GM23338 (cell line): ENCODE data around the gene PRPF39. TPM values are rescaled to one million over a fixed set of nuclear protein-coding genes. Genes with fewer than 3 reads are reported as not detected.

Experiments
- ATAC-seq: fragments of 200-7000 bp; cut with Tn5 transposase; 3 replicates; pipeline ENCODE4 v1.9.1; 2020
- DNase-seq: peaks from one replicate; pipeline ENCODE4 v3.0.0-alpha.2; 2015; ENCODE audit warnings: low spot score
- H2AFZ ChIP-seq: fragments of 200-600 bp; sonication (generic); 2 replicates; pipeline ENCODE4 v1.8.0; 2016; ENCODE audit warnings: antibody characterized with exemption, mild to moderate bottlenecking, moderate library complexity
- H3F3A ChIP-seq: fragments of 200-600 bp; sonication (generic); replicated peaks from 2 replicates; pipeline ENCODE4 v1.8.0; 2017; ENCODE audit warnings: antibody characterized with exemption, mixed run types, low read depth
- H3K27ac ChIP-seq: fragments of 200-600 bp; sonication (generic); 2 replicates; pipeline ENCODE4 v1.6.1; 2016; ENCODE audit warnings: low read depth
- H3K27me3 ChIP-seq: fragments of 200-600 bp; sonication (generic); 2 replicates; pipeline ENCODE4 v1.8.0; 2016; ENCODE audit warnings: mild to moderate bottlenecking, mixed run types, moderate library complexity; ENCODE audit not compliant: insufficient read depth
- H3K36me3 ChIP-seq: fragments of 200-600 bp; sonication (generic); 2 replicates; pipeline ENCODE4 v1.8.0; 2016; ENCODE audit warnings: mild to moderate bottlenecking; ENCODE audit not compliant: insufficient read depth
- H3K4me1 ChIP-seq: fragments of 200-600 bp; sonication (generic); 2 replicates; pipeline ENCODE4 v1.8.0; 2016; ENCODE audit warnings: mild to moderate bottlenecking, moderate library complexity; ENCODE audit not compliant: insufficient read depth
- H3K4me2 ChIP-seq: fragments of 200-600 bp; sonication (generic); 2 replicates; pipeline ENCODE4 v1.7.1; 2017; ENCODE audit warnings: mixed run types
- H3K4me3 ChIP-seq: fragments of 200-600 bp; sonication (generic); 2 replicates; pipeline ENCODE4 v1.6.1; 2016; ENCODE audit warnings: mixed run types
- H3K79me2 ChIP-seq: fragments of 200-600 bp; sonication (generic); replicated peaks from 2 replicates; pipeline ENCODE4 v1.8.0; 2017; ENCODE audit warnings: mild to moderate bottlenecking; ENCODE audit not compliant: insufficient read depth
- H3K9me2 ChIP-seq: fragments of 200-600 bp; sonication (generic); 2 replicates; pipeline ENCODE4 v1.8.0; 2017; ENCODE audit not compliant: insufficient read depth
- H4K20me1 ChIP-seq: fragments of 200-600 bp; sonication (generic); replicated peaks from 2 replicates; pipeline ENCODE4 v1.8.0; 2017; ENCODE audit warnings: mild to moderate bottlenecking; ENCODE audit not compliant: insufficient read depth
- H3K27ac Mint-ChIP-seq: 2 replicates; pipeline ENCODE4 v1.8.0; 2020; ENCODE audit warnings: inconsistent platforms, mild to moderate bottlenecking, moderate library complexity, mixed read lengths
- H3K27me3 Mint-ChIP-seq: 3 replicates; pipeline ENCODE4 v1.8.0; 2022; ENCODE audit warnings: low read depth, mild to moderate bottlenecking, moderate library complexity, mixed read lengths, inconsistent platforms; ENCODE audit not compliant: insufficient read depth, poor library complexity
- H3K36me3 Mint-ChIP-seq: 3 replicates; pipeline ENCODE4 v1.8.0; 2021; ENCODE audit warnings: low read depth, mild to moderate bottlenecking, inconsistent platforms, moderate library complexity, mixed read lengths
- H3K4me1 Mint-ChIP-seq: 3 replicates; pipeline ENCODE4 v1.8.0; 2020; ENCODE audit warnings: mild to moderate bottlenecking, inconsistent platforms, mixed read lengths
- H3K4me3 Mint-ChIP-seq: 3 replicates; pipeline ENCODE4 v1.8.0; 2021; ENCODE audit warnings: moderate library complexity, mild to moderate bottlenecking, inconsistent platforms, mixed read lengths
- H3K9me3 Mint-ChIP-seq: 3 replicates; pipeline ENCODE4 v1.8.0; 2020; ENCODE audit warnings: moderate library complexity, mild to moderate bottlenecking, inconsistent platforms, mixed read lengths
- CREB1 ChIP-seq: fragments of 250-450 bp; sonication (Bioruptor Pico); IDR thresholded peaks from 2 replicates; pipeline ENCODE4 v1.5.0; 2020; ENCODE audit warnings: low read depth, mild to moderate bottlenecking, moderate library complexity
- CTCF ChIP-seq, 2 experiments: fragments of 200-600 bp in 1 of 2; sonication (generic) in 1 of 2; conservative IDR thresholded peaks; 2 replicates each; pipeline versions ENCODE4 v1.5.1 to v1.6.1; 2016 to 2017; ENCODE audit warnings: antibody characterized with exemption in 2 of 2, low read depth in 2 of 2, mild to moderate bottlenecking in 2 of 2, moderate library complexity in 1 of 2
- ETS1 ChIP-seq: IDR thresholded peaks from 2 replicates; pipeline ENCODE4 v1.6.1; 2016; ENCODE audit warnings: antibody characterized with exemption
- EZH2 ChIP-seq: fragments of 200-600 bp; sonication (generic); IDR thresholded peaks from one replicate; pipeline ENCODE4 v1.8.0; 2017; ENCODE audit warnings: antibody characterized with exemption, mild to moderate bottlenecking, low read depth; ENCODE audit not compliant: unreplicated experiment
- EZH2phosphoT487 ChIP-seq: fragments of 200-600 bp; sonication (generic); IDR thresholded peaks from one replicate; pipeline ENCODE4 v1.8.1; 2018; ENCODE audit warnings: antibody characterized with exemption; ENCODE audit not compliant: unreplicated experiment
- JUNB ChIP-seq: IDR thresholded peaks from one replicate; pipeline ENCODE4 v1.6.1; 2016; ENCODE audit warnings: antibody characterized with exemption; ENCODE audit not compliant: unreplicated experiment
- NANOG ChIP-seq: IDR thresholded peaks from 2 replicates; pipeline ENCODE4 v1.6.1; 2016; ENCODE audit warnings: antibody characterized with exemption, borderline replicate concordance
- POLR2AphosphoS5 ChIP-seq: IDR thresholded peaks from 2 replicates; pipeline ENCODE4 v1.6.1; 2016; ENCODE audit warnings: antibody characterized with exemption, low read depth
- REST ChIP-seq: IDR thresholded peaks from one replicate; pipeline ENCODE4 v1.6.1; 2018; ENCODE audit warnings: antibody characterized with exemption; ENCODE audit not compliant: unreplicated experiment
- STAT1 ChIP-seq: IDR thresholded peaks from one replicate; pipeline ENCODE4 v1.6.1; 2016; ENCODE audit warnings: antibody characterized with exemption; ENCODE audit not compliant: unreplicated experiment
- ZNF114 ChIP-seq: fragments of 250-450 bp; sonication (Bioruptor Pico); IDR thresholded peaks from 2 replicates; pipeline ENCODE4 v1.5.0; 2020; ENCODE audit warnings: mild to moderate bottlenecking, moderate library complexity
- ZNF331 ChIP-seq: fragments of 250-450 bp; sonication (Bioruptor Pico); IDR thresholded peaks from 2 replicates; pipeline ENCODE4 v1.5.0; 2020; ENCODE audit warnings: low read depth, mild to moderate bottlenecking, moderate library complexity
- ZNF462 ChIP-seq: fragments of 250-450 bp; sonication (Bioruptor Pico); IDR thresholded peaks from 2 replicates; pipeline ENCODE4 v1.5.0; 2020; ENCODE audit warnings: mild to moderate bottlenecking, moderate library complexity
- polyA plus RNA-seq: library from polyadenylated mRNA; unstranded; fragments of >200 nt; fragmentation: Nextera tagmentation; extraction: Ambion mirVana; gene quantifications from 2 replicates; pipeline ENCODE4 v1.2.1, GENCODE V29; 2016
- total RNA-seq: library from RNA; depleted of rRNA; stranded (reverse); fragments of >200 nt; shearing (Covaris generic); gene quantifications from 2 replicates; pipeline ENCODE4 v1.2.3, GENCODE V29; 2014

The PRPF39 gene
- total and polyA plus RNA-seq, 2 experiments from 2014 or later: 30.7 to 56.9 TPM

- no peaks in the 10 kb centered on the region; the same call in 1 of the 2 replicates for H3K4me1 ChIP-seq
- TF ChIP-seq POLR2AphosphoS5 (no peak), CREB1 (CRISPR knock-in tag) (no peak), EZH2 (no peak), EZH2phosphoT487 (no peak), ZNF331 (CRISPR knock-in tag) (no peak), REST (no peak), CTCF (conservative IDR thresholded peaks at IDR 0.05; ENCODE audit: low read depth in 2 of 2) (no peak), ZNF462 (CRISPR knock-in tag) (no peak), ETS1 (no peak), NANOG (no peak), JUNB (no peak), STAT1 (no peak), ZNF114 (CRISPR knock-in tag) (no peak)
- H4K20me1 ChIP-seq: peaks cover 26% of the 10 kb centered on the region
- no peaks in the 10 kb centered on the region for H3K27me3 ChIP-seq
- H3K4me2 ChIP-seq: peak overlapping the region; percentile 93
- Mint-ChIP-seq H3K9me3 (peaks cover 5% of the 10 kb centered on the region; the same call in 2 of the 3 replicates), H3K27ac (0 out of 2 replicates have a peak overlapping the region, but pooled peaks have one; percentile 5), H3K4me1 (peaks cover 21% of the 10 kb centered on the region), H3K27me3 (peaks cover 12% of the 10 kb centered on the region), H3K4me3 (peak overlapping the region; percentile 100), H3K36me3 (peaks cover 3% of the 10 kb centered on the region; the same call in 2 of the 3 replicates)
- H3K9me2 ChIP-seq: no peaks in the 10 kb centered on the region
- no peaks in the 10 kb centered on the region for H3K36me3 ChIP-seq
- DNase-seq (no peak), ATAC-seq (peak; percentile 3; the same call in 2 of the 3 replicates)
- peak overlapping the region; percentile 93 for H2AFZ ChIP-seq
- no peaks in the 10 kb centered on the region for H3F3A ChIP-seq
- H3K4me3 ChIP-seq: peak overlapping the region; percentile 98
- H3K79me2 ChIP-seq: peaks cover 46% of the 10 kb centered on the region
- H3K27ac ChIP-seq: no peak overlapping the region
Observed at GRCh38 chr14:45083617-45083975, 320 bp upstream of the PRPF39 start.
